Neural cell (in vitro differentiated cells): ENCODE data around the gene NAALADL1.

ENCODE experiments used
- EP300 ChIP-seq: fragments of 450-650 bp; conservative IDR thresholded peaks from 2 replicates; pipeline ENCODE4 v1.6.1; 2014; ENCODE audit warnings: antibody characterized with exemption, mild to moderate bottlenecking, moderate library complexity; ENCODE audit not compliant: poor library complexity, severe bottlenecking
- EZH2 ChIP-seq: fragments of 200-600, 300-800 bp; shearing (Covaris generic), sonication (generic); IDR thresholded peaks from 2 replicates; pipeline ENCODE4 v1.6.1; 2014; ENCODE audit warnings: antibody characterized with exemption, low read length, borderline replicate concordance, mild to moderate bottlenecking; ENCODE audit not compliant: insufficient read depth, poor library complexity, severe bottlenecking
- RAD21 ChIP-seq: fragments of 450-650 bp; conservative IDR thresholded peaks from 2 replicates; pipeline ENCODE4 v1.6.1; 2014; ENCODE audit warnings: antibody characterized with exemption, mild to moderate bottlenecking, moderate library complexity
- TAF1 ChIP-seq: IDR thresholded peaks from 2 replicates; pipeline ENCODE4 v1.6.1; 2012; ENCODE audit warnings: low read depth
- TF ChIP-seq, protein P1 (sequence below): fragments of 450-650 bp; IDR thresholded peaks from 2 replicates; pipeline ENCODE4 v1.5.1; 2014; ENCODE audit warnings: antibody characterized with exemption, mild to moderate bottlenecking, moderate library complexity; ENCODE audit not compliant: poor library complexity, severe bottlenecking

DNA sequence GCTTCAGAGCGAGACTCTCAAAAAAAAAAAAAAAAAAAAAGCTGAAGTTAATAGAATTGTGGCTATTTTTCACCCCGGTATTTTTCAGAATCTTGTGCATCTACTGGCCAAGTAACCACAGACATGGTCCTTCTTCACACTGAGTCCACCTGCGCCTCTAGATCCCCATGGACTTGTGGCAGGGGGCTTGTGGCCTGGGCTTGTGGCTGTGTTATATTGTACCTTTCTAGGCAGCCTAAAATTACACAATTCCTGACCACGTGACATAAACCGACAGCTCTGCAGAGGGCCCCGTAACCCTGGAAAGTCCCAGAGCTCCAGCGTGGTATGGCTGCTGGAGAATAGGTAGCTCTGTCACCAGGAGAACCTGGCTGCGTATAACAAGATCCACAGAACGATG is 10.9 kb upstream of the NAALADL1 start:
- TF ChIP-seq RAD21 (no peak), TAF1 (no peak), EP300 (no peak), EZH2 (no peak)
- TF ChIP-seq, protein P1, sequence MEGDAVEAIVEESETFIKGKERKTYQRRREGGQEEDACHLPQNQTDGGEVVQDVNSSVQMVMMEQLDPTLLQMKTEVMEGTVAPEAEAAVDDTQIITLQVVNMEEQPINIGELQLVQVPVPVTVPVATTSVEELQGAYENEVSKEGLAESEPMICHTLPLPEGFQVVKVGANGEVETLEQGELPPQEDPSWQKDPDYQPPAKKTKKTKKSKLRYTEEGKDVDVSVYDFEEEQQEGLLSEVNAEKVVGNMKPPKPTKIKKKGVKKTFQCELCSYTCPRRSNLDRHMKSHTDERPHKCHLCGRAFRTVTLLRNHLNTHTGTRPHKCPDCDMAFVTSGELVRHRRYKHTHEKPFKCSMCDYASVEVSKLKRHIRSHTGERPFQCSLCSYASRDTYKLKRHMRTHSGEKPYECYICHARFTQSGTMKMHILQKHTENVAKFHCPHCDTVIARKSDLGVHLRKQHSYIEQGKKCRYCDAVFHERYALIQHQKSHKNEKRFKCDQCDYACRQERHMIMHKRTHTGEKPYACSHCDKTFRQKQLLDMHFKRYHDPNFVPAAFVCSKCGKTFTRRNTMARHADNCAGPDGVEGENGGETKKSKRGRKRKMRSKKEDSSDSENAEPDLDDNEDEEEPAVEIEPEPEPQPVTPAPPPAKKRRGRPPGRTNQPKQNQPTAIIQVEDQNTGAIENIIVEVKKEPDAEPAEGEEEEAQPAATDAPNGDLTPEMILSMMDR = no peak
